GM18505 (cell line): ENCODE results near the gene OR6C3.
"Not testable (repeated sequence)": the region's sequence is repeated elsewhere in the genome, so short reads cannot be mapped to it uniquely, and the experiment has no call there.

Source experiments
- ATAC-seq: cut with Tn5 transposase; IDR thresholded peaks from one replicate; pipeline ENCODE4 v1.9.1; 2021; ENCODE audit not compliant: unreplicated experiment
- POLR2A ChIP-seq: IDR thresholded peaks from 4 replicates; pipeline ENCODE4 v1.6.1; 2011; ENCODE audit warnings: borderline replicate concordance; ENCODE audit not compliant: insufficient read depth, insufficient read length; ENCODE audit errors: extremely low read depth

Gene OR6C3

GRCh38 chr12:55330446-55330845 lies at the start of gene OR6C3:
OR6C3 (plus strand) TSS chr12:55330746; CDS start chr12:55331701, 955 bp downstream.
- ATAC-seq, result no peak
- no peak for TF ChIP-seq POLR2A

DNA sequence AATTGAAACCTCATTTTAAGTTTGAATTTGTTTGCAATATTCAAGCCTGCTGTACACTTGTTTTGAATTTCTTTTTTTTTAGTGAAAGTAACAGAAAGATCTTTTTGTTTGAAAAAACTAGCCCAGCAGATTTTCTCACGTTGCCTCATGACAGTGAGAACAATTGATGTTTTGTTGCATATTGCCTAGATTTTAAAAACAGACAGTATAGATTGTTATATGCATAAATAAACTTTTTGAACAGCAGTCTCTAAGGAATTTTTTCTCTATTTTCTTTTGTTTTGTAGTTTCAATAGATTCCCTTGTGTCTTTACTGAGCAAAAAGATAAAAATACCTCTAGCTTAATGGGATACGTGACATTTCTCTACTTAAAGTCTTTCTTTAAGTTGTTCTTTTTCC lies 49.6 kb upstream of the OR6C3 start:
- no peak for ATAC-seq
- TF ChIP-seq POLR2A, result no peak

GRCh38 chr12:55289999-55290398 lies 40.5 kb upstream of the OR6C3 start:
- no peak for ATAC-seq
- no peak for TF ChIP-seq POLR2A

DNA sequence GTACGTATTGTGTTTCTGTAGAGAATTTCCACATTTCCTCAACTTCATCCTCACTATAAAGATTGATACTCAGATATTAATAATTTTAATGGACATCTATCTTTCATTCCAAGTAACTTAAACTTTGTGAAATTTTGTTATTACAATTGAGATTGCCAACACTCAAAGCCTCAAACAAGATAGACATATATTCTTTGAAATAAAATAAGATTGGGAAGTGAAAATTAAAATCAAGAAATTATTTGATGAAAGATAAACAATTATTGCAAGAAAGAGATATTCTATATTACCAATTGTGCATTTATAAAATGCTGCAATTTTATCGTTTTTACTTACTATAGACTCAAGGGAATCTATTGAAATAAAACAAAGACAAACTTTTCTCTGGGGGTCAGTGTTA lies 34.1 kb upstream of the OR6C3 start, which contains the start of gene OR6C6:
TSS of gene OR6C6 (minus strand) at position 101 of the 400 bp plus-strand sequence. CDS start 1,337 bp downstream, outside the sequence.
- TF ChIP-seq POLR2A, result no peak
- no peak for ATAC-seq

GRCh38 chr12:55314043-55314442 lies 16.5 kb upstream of the OR6C3 start, which contains the start of gene OR6C1:
OR6C1 (plus strand) TSS chr12:55314343; CDS start chr12:55320600, 6,257 bp downstream.
- ATAC-seq, result no peak
- no peak for TF ChIP-seq POLR2A

DNA sequence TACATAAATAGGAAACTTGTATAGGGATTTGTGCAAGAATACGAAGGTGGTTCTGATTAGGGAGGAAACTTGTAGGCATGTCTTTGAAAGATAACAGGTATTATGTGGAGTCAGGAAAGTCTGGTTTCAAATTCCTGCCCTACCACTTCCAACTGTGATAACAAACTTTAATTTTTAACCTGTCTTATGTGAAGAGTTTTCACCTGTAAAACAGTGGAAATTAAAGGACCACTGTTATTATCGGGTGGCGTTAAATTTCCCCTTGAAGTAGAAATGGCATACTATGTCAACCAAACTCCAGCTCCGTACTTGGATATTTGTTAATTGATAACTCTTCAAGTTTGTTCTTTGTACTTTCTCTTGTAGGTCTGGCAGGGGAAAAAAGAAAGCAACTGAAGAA lies 10.3 kb upstream of the OR6C3 start:
- no peak for TF ChIP-seq POLR2A
- no peak for ATAC-seq

GRCh38 chr12:55325801-55326200 lies 4.7 kb upstream of the OR6C3 start:
- not testable (repeated sequence) for ATAC-seq

GRCh38 chr12:55336002-55336401 lies 5.5 kb downstream of the OR6C3 start:
- no peak for TF ChIP-seq POLR2A
- no peak for ATAC-seq

GRCh38 chr12:55355338-55355737 lies 24.8 kb downstream of the OR6C3 start:
- ATAC-seq, result not testable (repeated sequence)

- no peak for ATAC-seq
- no peak for TF ChIP-seq POLR2A
Observed at GRCh38 chr12:55362675-55363074, 32.1 kb downstream of the OR6C3 start, which contains the start of gene OR6C75. OR6C75 (plus strand) TSS chr12:55362975; CDS start chr12:55365111, 2,136 bp downstream.

GRCh38 chr12:55365086-55365485 lies 34.5 kb downstream of the OR6C3 start:
- TF ChIP-seq POLR2A, result no peak
- ATAC-seq, result no peak

GRCh38 chr12:55372521-55372920 lies 42.0 kb downstream of the OR6C3 start:
- ATAC-seq, result no peak
- no peak for TF ChIP-seq POLR2A
